H9 (cell line): ENCODE measurements around the gene PTER. TPM values are rescaled to one million over a fixed set of nuclear protein-coding genes. Genes with fewer than 3 reads are reported as not detected.

ENCODE experiments used
- DNase-seq: peaks from one replicate; pipeline ENCODE4 v3.0.0-alpha.2; 2017
- H2AFZ ChIP-seq: one replicate; pipeline ENCODE4 v1.6.1; 2013; ENCODE audit warnings: mild to moderate bottlenecking, low read length, control low read depth, moderate library complexity
- H2AK5ac ChIP-seq: 2 replicates; pipeline ENCODE4 v1.6.1; 2013; ENCODE audit warnings: low read length, control low read depth, mixed read lengths; ENCODE audit not compliant: insufficient read length
- H2BK120ac ChIP-seq: one replicate; pipeline ENCODE4 v1.6.1; 2013; ENCODE audit warnings: low read depth, mild to moderate bottlenecking, low read length, control low read depth, inconsistent platforms; ENCODE audit not compliant: poor library complexity, severe bottlenecking
- H2BK12ac ChIP-seq: 2 replicates; pipeline ENCODE4 v1.6.1; 2013; ENCODE audit warnings: low read length, control low read depth, mixed read lengths, low read depth; ENCODE audit not compliant: insufficient read length
- H2BK15ac ChIP-seq: 2 replicates; pipeline ENCODE4 v1.6.1; 2013; ENCODE audit warnings: low read depth, low read length, control low read depth
- H2BK20ac ChIP-seq: one replicate; pipeline ENCODE4 v1.6.1; 2013; ENCODE audit warnings: low read depth, mild to moderate bottlenecking, low read length, control low read depth, inconsistent platforms; ENCODE audit not compliant: poor library complexity, severe bottlenecking
- H2BK5ac ChIP-seq: 2 replicates; pipeline ENCODE4 v1.6.1; 2013; ENCODE audit warnings: low read length, control low read depth, mixed read lengths; ENCODE audit not compliant: insufficient read length
- H3K14ac ChIP-seq: 2 replicates; pipeline ENCODE4 v1.6.1; 2013; ENCODE audit warnings: low read length, control low read depth; ENCODE audit not compliant: insufficient read depth
- H3K18ac ChIP-seq: 2 replicates; pipeline ENCODE4 v1.6.1; 2013; ENCODE audit warnings: low read depth, mild to moderate bottlenecking, mixed read lengths, low read length, control low read depth; ENCODE audit not compliant: insufficient read length
- H3K23ac ChIP-seq: 2 replicates; pipeline ENCODE4 v1.6.1; 2013; ENCODE audit warnings: low read length, control low read depth, mixed read lengths, low read depth; ENCODE audit not compliant: insufficient read length
- H3K23me2 ChIP-seq: 2 replicates; pipeline ENCODE4 v1.6.1; 2013; ENCODE audit warnings: low read depth, mild to moderate bottlenecking, mixed read lengths, low read length, control low read depth; ENCODE audit not compliant: insufficient read length, poor library complexity, severe bottlenecking
- H3K27ac ChIP-seq: 2 replicates; pipeline ENCODE4 v1.5.1; 2013; ENCODE audit warnings: low read length, control low read depth, mixed read lengths, low read depth; ENCODE audit not compliant: insufficient read length
- H3K27me3 ChIP-seq: 2 replicates; pipeline ENCODE4 v1.6.1; 2013; ENCODE audit warnings: low read length, control low read depth, inconsistent platforms; ENCODE audit not compliant: insufficient read depth
- H3K4ac ChIP-seq: 2 replicates; pipeline ENCODE4 v1.6.1; 2013; ENCODE audit warnings: low read depth, mild to moderate bottlenecking, control low read depth, inconsistent platforms, low read length, moderate library complexity
- H3K4me1 ChIP-seq: 2 replicates; pipeline ENCODE4 v1.6.1; 2013; ENCODE audit warnings: low read length, control low read depth, inconsistent platforms; ENCODE audit not compliant: insufficient read depth
- H3K4me2 ChIP-seq: 2 replicates; pipeline ENCODE4 v1.6.1; 2013; ENCODE audit warnings: low read length, control low read depth, mixed read lengths; ENCODE audit not compliant: insufficient read length, insufficient read depth
- H3K56ac ChIP-seq: 2 replicates; pipeline ENCODE4 v1.6.1; 2013; ENCODE audit warnings: low read depth, mild to moderate bottlenecking, mixed read lengths, low read length, control low read depth; ENCODE audit not compliant: insufficient read length
- H3K79me1 ChIP-seq: 2 replicates; pipeline ENCODE4 v1.6.1; 2013; ENCODE audit warnings: low read depth, mild to moderate bottlenecking, moderate library complexity, low read length, control low read depth, inconsistent platforms; ENCODE audit not compliant: insufficient read depth, poor library complexity, severe bottlenecking
- H3K79me2 ChIP-seq: 2 replicates; pipeline ENCODE4 v1.6.1; 2013; ENCODE audit warnings: low read length, control low read depth, inconsistent platforms; ENCODE audit not compliant: insufficient read depth
- H3K9ac ChIP-seq: 2 replicates; pipeline ENCODE4 v1.6.1; 2013; ENCODE audit warnings: low read length, control low read depth, mixed read lengths; ENCODE audit not compliant: insufficient read length; ENCODE audit errors: extremely low read depth
- H3K9me3 ChIP-seq: one replicate; pipeline ENCODE4 v1.6.1; 2013; ENCODE audit warnings: low read depth, low read length, inconsistent platforms; ENCODE audit not compliant: control insufficient read depth
- H3T11ph ChIP-seq: one replicate; pipeline ENCODE4 v1.6.1; 2013; ENCODE audit warnings: mild to moderate bottlenecking, low read length, control low read depth, inconsistent platforms
- H4K20me1 ChIP-seq: one replicate; pipeline ENCODE4 v1.6.1; 2013; ENCODE audit not compliant: control insufficient read depth, insufficient read length, insufficient read depth
- H4K5ac ChIP-seq: 2 replicates; pipeline ENCODE4 v1.6.1; 2013; ENCODE audit warnings: low read depth, mild to moderate bottlenecking, mixed read lengths, low read length, control low read depth; ENCODE audit not compliant: insufficient read length
- H4K8ac ChIP-seq: replicated peaks from 2 replicates; pipeline ENCODE4 v1.6.1; 2013; ENCODE audit warnings: low read length, control low read depth, mixed read lengths, low read depth; ENCODE audit not compliant: insufficient read length
- H4K91ac ChIP-seq: 2 replicates; pipeline ENCODE4 v1.6.1; 2013; ENCODE audit warnings: low read depth, mild to moderate bottlenecking, moderate library complexity, mixed read lengths, low read length, control low read depth; ENCODE audit not compliant: insufficient read length
- H3K27ac Mint-ChIP-seq, 3 experiments: 2 replicates in 2 of 3; 3 replicates in 1 of 3; pipeline ENCODE4 v1.8.0; 2020 to 2021; ENCODE audit warnings: mixed read lengths in 3 of 3, mild to moderate bottlenecking in 1 of 3, moderate library complexity in 1 of 3
- H3K27me3 Mint-ChIP-seq: 2 replicates; pipeline ENCODE4 v1.8.0; 2021; ENCODE audit warnings: low read depth, mild to moderate bottlenecking, moderate library complexity, mixed read lengths
- H3K36me3 Mint-ChIP-seq, 3 experiments: 2 replicates in 2 of 3; 3 replicates in 1 of 3; pipeline ENCODE4 v1.8.0; 2020 to 2021; ENCODE audit warnings: low read depth in 3 of 3, mixed read lengths in 3 of 3; ENCODE audit not compliant: insufficient read depth in 1 of 3
- H3K4me1 Mint-ChIP-seq, 2 experiments: 2 replicates each; pipeline ENCODE4 v1.8.0; 2020; ENCODE audit warnings: mixed read lengths in 2 of 2
- H3K4me3 Mint-ChIP-seq, 2 experiments: 2 replicates in 1 of 2; 3 replicates in 1 of 2; pipeline ENCODE4 v1.8.0; 2020 to 2021; ENCODE audit warnings: mild to moderate bottlenecking in 2 of 2, mixed read lengths in 2 of 2, moderate library complexity in 1 of 2
- H3K9me3 Mint-ChIP-seq, 2 experiments: 2 replicates in 1 of 2; 3 replicates in 1 of 2; pipeline ENCODE4 v1.8.0; 2020; ENCODE audit warnings: mild to moderate bottlenecking in 2 of 2, mixed read lengths in 2 of 2, moderate library complexity in 1 of 2
- WGBS: extraction: QIAGEN DNeasy Blood & Tissue Kit; methylation state at CpG from one replicate; pipeline ENCODE4 v1.1.7; 2013; ENCODE audit warnings: missing lambda C conversion rate, low lambda C conversion rate, mixed read lengths; ENCODE audit not compliant: insufficient read length; ENCODE audit errors: extremely low coverage; 5-methylcytosine and 5-hydroxymethylcytosine counted together
- total RNA-seq: library from RNA; stranded (reverse); gene quantifications from 2 replicates; pipeline ENCODE4 v1.2.1, GENCODE V29; 2021
- TF ChIP-seq, protein P1 (sequence below): fragments of 200-600 bp; sonication (generic); conservative IDR thresholded peaks from 3 replicates; pipeline ENCODE4 v1.8.0; 2021; ENCODE audit warnings: antibody characterized with exemption, mild to moderate bottlenecking

Gene PTER
- total RNA-seq, 1 experiment from 2014 or later = 10.1 TPM

- Histone ChIP-seq H2BK20ac (no peak overlapping the region), H4K20me1 (no peaks in the 10 kb centered on the region), H2AK5ac (no peak overlapping the region), H3K79me1 (no peaks in the 10 kb centered on the region), H3K23me2 (no peaks in the 10 kb centered on the region), H3K4me1 (no peaks in the 10 kb centered on the region), H4K8ac (no peak overlapping the region), H3K4ac (no peak overlapping the region), H3K27ac (no peak overlapping the region), H2BK5ac (no peak overlapping the region), H3K18ac (no peak overlapping the region), H3K14ac (no peak overlapping the region), H3K79me2 (no peaks in the 10 kb centered on the region), H3K9ac (no peak overlapping the region), H3K4me2 (no peak overlapping the region), H2AFZ (no peak overlapping the region), H3T11ph (no peak overlapping the region), H3K27me3 (no peaks in the 10 kb centered on the region), H3K23ac (no peak overlapping the region), H2BK12ac (no peak overlapping the region), H4K5ac (no peak overlapping the region), H3K9me3 (no peaks in the 10 kb centered on the region), H3K56ac (no peak overlapping the region), H2BK120ac (no peak overlapping the region), H4K91ac (no peak overlapping the region), H2BK15ac (no peak overlapping the region)
- no peak overlapping the region for H3K4me3 Mint-ChIP-seq
- no CpG with 5 or more reads among the region's 10 CpGs for WGBS
- no peaks in the 10 kb centered on the region for H3K27me3 Mint-ChIP-seq
- no peaks in the 10 kb centered on the region for H3K9me3 Mint-ChIP-seq
- H3K36me3 Mint-ChIP-seq = no peaks in the 10 kb centered on the region
- peaks cover 0 to 14% of the 10 kb centered on the region in 2 experiments; a peak in 2 of 4 replicates for H3K4me1 Mint-ChIP-seq
- TF ChIP-seq, protein P1, sequence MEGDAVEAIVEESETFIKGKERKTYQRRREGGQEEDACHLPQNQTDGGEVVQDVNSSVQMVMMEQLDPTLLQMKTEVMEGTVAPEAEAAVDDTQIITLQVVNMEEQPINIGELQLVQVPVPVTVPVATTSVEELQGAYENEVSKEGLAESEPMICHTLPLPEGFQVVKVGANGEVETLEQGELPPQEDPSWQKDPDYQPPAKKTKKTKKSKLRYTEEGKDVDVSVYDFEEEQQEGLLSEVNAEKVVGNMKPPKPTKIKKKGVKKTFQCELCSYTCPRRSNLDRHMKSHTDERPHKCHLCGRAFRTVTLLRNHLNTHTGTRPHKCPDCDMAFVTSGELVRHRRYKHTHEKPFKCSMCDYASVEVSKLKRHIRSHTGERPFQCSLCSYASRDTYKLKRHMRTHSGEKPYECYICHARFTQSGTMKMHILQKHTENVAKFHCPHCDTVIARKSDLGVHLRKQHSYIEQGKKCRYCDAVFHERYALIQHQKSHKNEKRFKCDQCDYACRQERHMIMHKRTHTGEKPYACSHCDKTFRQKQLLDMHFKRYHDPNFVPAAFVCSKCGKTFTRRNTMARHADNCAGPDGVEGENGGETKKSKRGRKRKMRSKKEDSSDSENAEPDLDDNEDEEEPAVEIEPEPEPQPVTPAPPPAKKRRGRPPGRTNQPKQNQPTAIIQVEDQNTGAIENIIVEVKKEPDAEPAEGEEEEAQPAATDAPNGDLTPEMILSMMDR = no peak
- no peak overlapping the region for H3K27ac Mint-ChIP-seq
- DNase-seq = no peak
Observed at GRCh38 chr10:16493884-16494536, 57.2 kb downstream of the PTER start.
